Left ventricle myocardium inferior (tissue), 1 donor: Measurements from ENCODE around the gene ATP1A1. TPM values are rescaled to one million over a fixed set of nuclear protein-coding genes. Genes with fewer than 3 reads are reported as not detected.

Experiments used
- DNase-seq: peaks from one replicate; pipeline ENCODE4 v3.0.0-alpha.2; 2020
- H3K27ac ChIP-seq: fragments of 200-600 bp; replicated peaks from 2 replicates; pipeline ENCODE4 v1.8.0; 2021
- H3K27me3 ChIP-seq: fragments of 200-600 bp; 2 replicates; pipeline ENCODE4 v1.8.0; 2021; ENCODE audit warnings: low read depth
- H3K36me3 ChIP-seq: fragments of 200-600 bp; 2 replicates; pipeline ENCODE4 v1.8.0; 2021
- H3K4me1 ChIP-seq: fragments of 200-600 bp; 2 replicates; pipeline ENCODE4 v1.8.0; 2021
- H3K4me3 ChIP-seq: fragments of 200-600 bp; 2 replicates; pipeline ENCODE4 v1.8.0; 2021; ENCODE audit warnings: mild to moderate bottlenecking, moderate library complexity
- H3K9me3 ChIP-seq: fragments of 200-600 bp; replicated peaks from 2 replicates; pipeline ENCODE4 v1.8.0; 2021
- intact Hi-C: fragments of 100-400 bp; cut with micrococcal nuclease; formaldehyde crosslinking; loops from one replicate; pipeline ENCODE4 v1.11.0; 2022
- total RNA-seq: library from RNA; stranded (reverse); fragmentation: NEBNext Ultra II Directional; extraction: Animal tissue kit (Norgen Biotek cat#: 25700); gene quantifications from one replicate; pipeline ENCODE4 v1.2.1, GENCODE V29; 2021
- TF ChIP-seq, protein P1 (sequence below): fragments of 200-600 bp; IDR thresholded peaks from 2 replicates; pipeline ENCODE4 v1.8.0; 2021; ENCODE audit warnings: antibody characterized with exemption, mild to moderate bottlenecking, borderline replicate concordance
- donor health status: DM: no; HTN: yes; CAD: no; lungs with severe emphysema.

Gene ATP1A1
- total RNA-seq, 1 donor from 2014 or later: 230 TPM

DNA sequence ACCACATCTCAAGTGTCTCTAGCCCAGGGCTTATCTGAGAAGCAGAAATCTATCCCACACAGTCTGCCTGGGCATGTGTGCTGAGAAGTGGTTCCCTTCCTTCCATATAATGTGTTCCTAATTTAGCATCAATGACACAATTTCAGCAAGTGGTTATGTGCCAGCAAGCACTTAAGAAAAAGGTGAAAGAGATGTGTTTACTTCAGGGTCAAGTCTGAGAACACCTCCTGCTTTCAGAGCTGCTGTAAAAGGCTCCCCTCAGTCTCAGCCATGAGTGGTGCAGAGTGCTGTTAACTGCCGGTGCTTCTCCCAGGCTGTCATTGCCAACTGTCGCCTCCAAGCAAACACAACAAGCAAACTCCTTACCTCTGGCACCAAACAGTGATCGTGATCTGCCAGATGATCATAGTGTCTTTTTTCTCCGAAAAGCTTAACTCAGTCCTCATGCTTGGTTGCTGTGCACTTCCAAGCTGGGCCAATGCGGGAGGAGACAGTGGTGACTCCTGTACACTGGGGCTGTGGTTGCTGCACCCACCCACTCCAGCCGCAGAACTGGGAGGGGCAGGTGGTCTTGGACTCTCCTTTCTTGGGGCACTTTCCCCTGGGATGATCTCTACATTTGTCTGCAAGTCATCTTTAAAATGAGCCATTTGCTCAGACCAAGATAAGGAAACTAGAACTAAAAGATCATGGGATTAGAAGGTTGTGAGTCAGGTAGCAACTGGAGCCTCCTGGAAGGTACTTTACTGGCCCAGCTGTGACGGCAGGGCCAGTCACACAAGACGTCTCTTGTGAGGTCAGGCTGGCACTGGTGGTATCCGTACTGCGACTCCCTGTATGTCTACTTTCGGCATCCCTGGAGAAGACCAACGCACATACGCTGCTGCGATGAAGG lies 32.4 kb downstream of the ATP1A1 start:
- Histone ChIP-seq H3K36me3 (peaks cover 69% of the 10 kb centered on the region), H3K27me3 (no peaks in the 10 kb centered on the region), H3K27ac (peak overlapping the region; percentile 68), H3K9me3 (no peaks in the 10 kb centered on the region), H3K4me1 (peaks cover 50% of the 10 kb centered on the region), H3K4me3 (no peak overlapping the region)
- intact Hi-C loops: no loop called here
- TF ChIP-seq, protein P1, sequence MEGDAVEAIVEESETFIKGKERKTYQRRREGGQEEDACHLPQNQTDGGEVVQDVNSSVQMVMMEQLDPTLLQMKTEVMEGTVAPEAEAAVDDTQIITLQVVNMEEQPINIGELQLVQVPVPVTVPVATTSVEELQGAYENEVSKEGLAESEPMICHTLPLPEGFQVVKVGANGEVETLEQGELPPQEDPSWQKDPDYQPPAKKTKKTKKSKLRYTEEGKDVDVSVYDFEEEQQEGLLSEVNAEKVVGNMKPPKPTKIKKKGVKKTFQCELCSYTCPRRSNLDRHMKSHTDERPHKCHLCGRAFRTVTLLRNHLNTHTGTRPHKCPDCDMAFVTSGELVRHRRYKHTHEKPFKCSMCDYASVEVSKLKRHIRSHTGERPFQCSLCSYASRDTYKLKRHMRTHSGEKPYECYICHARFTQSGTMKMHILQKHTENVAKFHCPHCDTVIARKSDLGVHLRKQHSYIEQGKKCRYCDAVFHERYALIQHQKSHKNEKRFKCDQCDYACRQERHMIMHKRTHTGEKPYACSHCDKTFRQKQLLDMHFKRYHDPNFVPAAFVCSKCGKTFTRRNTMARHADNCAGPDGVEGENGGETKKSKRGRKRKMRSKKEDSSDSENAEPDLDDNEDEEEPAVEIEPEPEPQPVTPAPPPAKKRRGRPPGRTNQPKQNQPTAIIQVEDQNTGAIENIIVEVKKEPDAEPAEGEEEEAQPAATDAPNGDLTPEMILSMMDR: no peak
- no peak for DNase-seq

DNA sequence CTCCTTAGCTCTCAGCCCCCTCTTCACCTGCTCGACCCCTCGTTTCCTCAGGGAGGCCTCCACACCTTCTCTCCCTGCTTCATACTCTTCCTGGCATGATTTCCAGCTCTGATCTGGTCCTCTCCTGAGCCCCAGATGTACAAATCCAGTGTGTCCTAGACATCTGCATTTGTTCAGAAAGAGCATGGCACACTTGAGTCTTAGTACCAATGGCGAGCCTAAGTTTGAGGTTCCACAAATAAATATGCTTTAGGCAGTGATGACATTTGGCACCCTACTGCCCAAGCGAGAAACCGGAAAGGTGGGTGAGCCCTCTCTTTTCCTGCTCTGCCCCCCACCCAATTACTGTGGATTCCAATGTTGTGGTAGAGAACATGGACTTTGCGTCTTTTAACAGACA lies 34.0 kb downstream of the ATP1A1 start:
- intact Hi-C loops: no loop called here
- Histone ChIP-seq H3K36me3 (peaks cover 54% of the 10 kb centered on the region), H3K27me3 (no peaks in the 10 kb centered on the region), H3K27ac (peak overlapping the region; percentile 68), H3K4me3 (no peak overlapping the region), H3K9me3 (no peaks in the 10 kb centered on the region), H3K4me1 (peaks cover 58% of the 10 kb centered on the region)
- TF ChIP-seq, protein P1: no peak
- DNase-seq: no peak

DNA sequence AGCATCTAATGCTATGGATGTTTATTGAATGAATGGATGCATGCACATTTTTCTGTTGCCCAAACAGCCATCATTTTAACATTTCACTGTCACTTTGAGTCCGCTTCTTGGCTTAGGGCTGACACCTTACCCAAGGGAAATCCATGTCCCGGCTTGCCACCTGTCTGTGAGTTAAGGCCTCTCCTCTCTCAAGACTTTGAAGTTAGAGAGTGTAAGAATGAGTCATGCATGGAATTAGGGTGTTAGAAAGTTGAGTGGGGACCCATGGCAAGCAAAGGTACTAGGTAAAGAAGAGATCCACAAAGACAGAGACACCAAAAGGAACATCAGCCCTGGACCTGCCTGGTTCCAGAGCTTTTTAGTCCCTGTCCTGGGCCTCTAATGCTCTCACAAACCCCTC lies 35.1 kb downstream of the ATP1A1 start:
- TF ChIP-seq, protein P1: no peak

GRCh38 chr1:116408803-116409720 lies 36.0 kb downstream of the ATP1A1 start:
- DNase-seq: no peak
- Histone ChIP-seq H3K36me3 (peaks cover 34% of the 10 kb centered on the region), H3K27ac (peak overlapping the region; percentile 68), H3K4me1 (peaks cover 61% of the 10 kb centered on the region), H3K4me3 (no peak overlapping the region), H3K9me3 (no peaks in the 10 kb centered on the region), H3K27me3 (no peaks in the 10 kb centered on the region)
- intact Hi-C loops: no loop called here
- TF ChIP-seq, protein P1: no peak

More for the DNA sequence above, 35.1 kb downstream of the ATP1A1 start:
- no peak for DNase-seq
- H3K27ac ChIP-seq: peak overlapping the region; percentile 68
- no peaks in the 10 kb centered on the region for H3K27me3 ChIP-seq
- peaks cover 42% of the 10 kb centered on the region for H3K36me3 ChIP-seq
- H3K4me1 ChIP-seq: peaks cover 63% of the 10 kb centered on the region
- no peaks in the 10 kb centered on the region for H3K9me3 ChIP-seq
- intact Hi-C loops: no loop called here
- H3K4me3 ChIP-seq: no peak overlapping the region

DNA sequence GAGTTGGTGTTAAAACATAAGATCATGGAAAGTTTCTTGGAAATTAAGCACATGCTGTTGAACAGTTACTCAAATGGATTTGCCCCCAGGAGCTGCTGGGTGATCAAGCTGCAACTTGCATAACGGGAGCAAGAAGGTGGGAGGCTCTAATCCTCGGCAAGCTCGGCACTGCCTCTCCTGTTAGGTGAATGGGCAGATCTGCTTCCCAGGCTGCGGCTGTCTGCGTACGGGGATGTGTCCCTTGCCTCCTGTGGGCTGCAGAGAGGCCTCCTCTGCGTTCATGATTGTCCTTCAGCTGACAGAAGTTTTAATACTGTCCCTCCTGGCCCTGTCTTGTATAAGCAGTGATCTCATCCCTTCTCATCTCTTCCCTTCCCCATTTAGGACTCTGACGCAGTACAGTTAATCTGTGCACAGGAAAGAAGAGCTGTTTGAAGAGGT lies 36.7 kb downstream of the ATP1A1 start:
- Histone ChIP-seq H3K36me3 (peaks cover 27% of the 10 kb centered on the region), H3K4me1 (peaks cover 59% of the 10 kb centered on the region), H3K27me3 (no peaks in the 10 kb centered on the region), H3K4me3 (no peak overlapping the region), H3K9me3 (no peaks in the 10 kb centered on the region), H3K27ac (peak overlapping the region; percentile 68)
- TF ChIP-seq, protein P1: no peak
- intact Hi-C loops: no loop called here
- DNase-seq: no peak
